ENCODE measurements around the gene REEP3.

The REEP3 gene

DNA sequence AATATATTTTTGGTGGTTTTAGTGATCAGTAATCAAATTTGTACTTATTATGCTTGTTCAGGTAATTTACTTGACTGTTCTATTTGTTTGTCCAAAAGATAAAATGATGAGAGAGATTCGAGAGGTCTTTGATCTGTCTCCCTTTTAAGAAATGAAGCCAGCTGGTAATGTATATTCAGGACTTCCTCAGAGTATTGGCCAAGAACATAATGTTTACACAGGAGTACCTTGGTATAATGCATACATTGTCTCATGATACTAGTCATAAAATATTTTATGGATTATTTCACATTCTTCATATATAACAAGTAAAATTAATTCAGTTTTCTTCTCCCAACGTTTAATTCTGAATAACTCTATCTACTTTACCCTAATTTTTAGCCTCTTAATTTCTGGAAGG lies 100.9 kb downstream of the REEP3 start:
- Mint-ChIP-seq H3K9me3 (no peaks in the 10 kb centered on the region), H3K4me3 (no peak overlapping the region), H3K4me1 (peaks cover 20% of the 10 kb centered on the region), H3K27ac (no peak overlapping the region), H3K27me3 (ENCODE audit: low read depth) (no peaks in the 10 kb centered on the region), H3K36me3 (ENCODE audit: low read depth) (peaks cover 28% of the 10 kb centered on the region)
- TF ChIP-seq, protein P1, sequence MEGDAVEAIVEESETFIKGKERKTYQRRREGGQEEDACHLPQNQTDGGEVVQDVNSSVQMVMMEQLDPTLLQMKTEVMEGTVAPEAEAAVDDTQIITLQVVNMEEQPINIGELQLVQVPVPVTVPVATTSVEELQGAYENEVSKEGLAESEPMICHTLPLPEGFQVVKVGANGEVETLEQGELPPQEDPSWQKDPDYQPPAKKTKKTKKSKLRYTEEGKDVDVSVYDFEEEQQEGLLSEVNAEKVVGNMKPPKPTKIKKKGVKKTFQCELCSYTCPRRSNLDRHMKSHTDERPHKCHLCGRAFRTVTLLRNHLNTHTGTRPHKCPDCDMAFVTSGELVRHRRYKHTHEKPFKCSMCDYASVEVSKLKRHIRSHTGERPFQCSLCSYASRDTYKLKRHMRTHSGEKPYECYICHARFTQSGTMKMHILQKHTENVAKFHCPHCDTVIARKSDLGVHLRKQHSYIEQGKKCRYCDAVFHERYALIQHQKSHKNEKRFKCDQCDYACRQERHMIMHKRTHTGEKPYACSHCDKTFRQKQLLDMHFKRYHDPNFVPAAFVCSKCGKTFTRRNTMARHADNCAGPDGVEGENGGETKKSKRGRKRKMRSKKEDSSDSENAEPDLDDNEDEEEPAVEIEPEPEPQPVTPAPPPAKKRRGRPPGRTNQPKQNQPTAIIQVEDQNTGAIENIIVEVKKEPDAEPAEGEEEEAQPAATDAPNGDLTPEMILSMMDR (IDR thresholded peaks at IDR 0.05; ENCODE audit: unreplicated experiment in 3 of 3): no peak

GRCh38 chr10:63624701-63625100 lies 103.5 kb downstream of the REEP3 start:
- Mint-ChIP-seq H3K27ac (peak overlapping the region; percentile 41 to 79 (median 58)), H3K36me3 (ENCODE audit: low read depth) (peaks cover 18% of the 10 kb centered on the region), H3K4me1 (peaks cover 42% of the 10 kb centered on the region), H3K4me3 (no peak overlapping the region), H3K9me3 (no peaks in the 10 kb centered on the region), H3K27me3 (ENCODE audit: low read depth) (no peaks in the 10 kb centered on the region)
- TF ChIP-seq, protein P1 (IDR thresholded peaks at IDR 0.05; ENCODE audit: unreplicated experiment in 3 of 3): no peak

DNA sequence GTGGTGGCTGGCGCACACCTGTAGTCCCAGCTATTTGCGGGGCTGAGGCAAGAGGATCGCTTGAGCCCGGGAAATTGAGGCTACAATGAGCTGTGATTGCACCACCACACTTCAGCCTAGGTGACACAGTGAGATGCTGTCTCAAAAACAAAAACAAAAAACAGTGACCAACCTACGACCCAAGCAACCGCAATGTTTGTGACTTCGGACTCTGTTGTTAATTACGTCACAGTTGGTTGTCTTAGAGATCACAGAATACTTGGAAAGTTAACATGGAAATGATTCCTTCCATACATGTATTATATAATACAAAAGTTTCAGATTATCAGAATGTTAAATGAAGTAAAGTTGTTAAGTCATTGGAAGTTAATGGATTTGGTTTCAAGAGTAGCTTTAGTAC lies 106.2 kb downstream of the REEP3 start:
- Mint-ChIP-seq H3K36me3 (ENCODE audit: low read depth) (peaks cover 7% of the 10 kb centered on the region), H3K4me1 (peaks cover 51% of the 10 kb centered on the region)

GRCh38 chr10:63627881-63628296 lies 106.7 kb downstream of the REEP3 start:
- peak overlapping the region; percentile 77 to 87 (median 83) for H3K4me3 Mint-ChIP-seq
- peaks cover 52% of the 10 kb centered on the region for H3K4me1 Mint-ChIP-seq
- TF ChIP-seq, protein P1 (IDR thresholded peaks at IDR 0.05; ENCODE audit: unreplicated experiment in 3 of 3): no peak
- peak overlapping the region; percentile 95 to 98 (median 96) for H3K27ac Mint-ChIP-seq
- H3K27me3 Mint-ChIP-seq (ENCODE audit: low read depth): no peaks in the 10 kb centered on the region
- H3K9me3 Mint-ChIP-seq: no peaks in the 10 kb centered on the region
- peaks cover 4% of the 10 kb centered on the region for H3K36me3 Mint-ChIP-seq (ENCODE audit: low read depth)

More for the DNA sequence above, 106.2 kb downstream of the REEP3 start:
- Mint-ChIP-seq H3K9me3 (no peaks in the 10 kb centered on the region), H3K27me3 (ENCODE audit: low read depth) (no peaks in the 10 kb centered on the region), H3K4me3 (peak overlapping the region; percentile 77 to 87 (median 83)), H3K27ac (peak overlapping the region; percentile 95 to 98 (median 96))
- TF ChIP-seq, protein P1 (IDR thresholded peaks at IDR 0.05; ENCODE audit: unreplicated experiment in 3 of 3): no peak

DNA sequence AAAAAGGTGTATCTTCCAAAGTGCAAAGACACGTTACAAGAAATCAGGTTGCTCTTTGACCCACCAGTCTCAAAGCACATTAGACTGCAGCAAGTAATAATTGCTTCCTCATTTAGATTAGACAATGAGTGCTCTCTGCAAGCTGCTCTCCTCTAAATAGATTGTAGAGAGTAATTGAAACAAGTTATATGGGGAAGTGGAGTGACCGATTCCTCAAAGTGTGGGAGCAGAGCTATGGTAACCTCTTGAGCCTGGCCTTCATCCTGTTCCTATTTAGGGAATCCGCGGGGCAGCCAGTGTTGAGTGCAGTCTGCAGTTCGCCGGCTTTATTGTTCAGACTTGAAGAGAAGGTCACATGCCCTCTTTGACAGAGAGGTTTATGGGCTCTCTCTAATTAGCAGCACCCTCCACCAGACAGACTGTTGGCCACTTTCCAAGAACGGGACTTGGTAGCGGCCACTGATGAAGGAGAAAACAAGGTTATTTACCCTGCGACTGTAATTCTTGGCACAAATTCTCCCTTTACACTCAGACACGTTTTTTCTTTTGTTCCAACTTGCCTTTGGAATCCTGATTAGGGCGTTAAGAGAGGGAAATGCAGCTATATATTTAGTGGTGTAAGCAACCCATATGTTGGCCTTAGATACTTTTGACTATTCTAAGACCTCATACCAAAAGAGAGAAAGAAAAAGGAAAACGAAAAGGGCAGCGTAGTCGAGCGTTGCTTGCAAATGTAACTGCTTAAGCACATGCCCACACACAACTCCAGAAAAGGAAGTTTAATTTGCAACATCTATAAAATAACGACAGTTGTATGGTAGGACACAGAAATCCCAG lies 107.5 kb downstream of the REEP3 start:
- no peaks in the 10 kb centered on the region for H3K36me3 Mint-ChIP-seq (ENCODE audit: low read depth)
- H3K4me3 Mint-ChIP-seq: peak overlapping the region; percentile 77 to 87 (median 83)

More for the DNA sequence above, 107.5 kb downstream of the REEP3 start:
- Mint-ChIP-seq H3K27ac (peak overlapping the region; percentile 95 to 98 (median 96)), H3K27me3 (ENCODE audit: low read depth) (no peaks in the 10 kb centered on the region), H3K9me3 (no peaks in the 10 kb centered on the region), H3K4me1 (peaks cover 54% of the 10 kb centered on the region)
- TF ChIP-seq, protein P1 (IDR thresholded peaks at IDR 0.05; ENCODE audit: unreplicated experiment in 3 of 3): no peak

All from nephron (organoid).